Neutrophil (primary cell): ENCODE measurements around the gene ZSCAN29.
"Not testable (repeated sequence)": the region's sequence is repeated elsewhere in the genome, so short reads cannot be mapped to it uniquely, and the experiment has no call there.

Experiments
- H3K27ac ChIP-seq: fragments of 200-600 bp; sonication (generic); 2 replicates; pipeline ENCODE4 v1.5.1; 2016; ENCODE audit warnings: mild to moderate bottlenecking, moderate library complexity
- H3K27me3 ChIP-seq: fragments of 200-600 bp; sonication (generic); 2 replicates; pipeline ENCODE4 v1.6.0; 2016; ENCODE audit warnings: mild to moderate bottlenecking
- H3K36me3 ChIP-seq: fragments of 200-600 bp; sonication (generic); 2 replicates; pipeline ENCODE4 v1.5.1; 2017
- H3K4me1 ChIP-seq, 2 experiments: fragments of 200-600 bp in 1 of 2; sonication (generic) in 1 of 2; 1 replicate in 1 of 2; 2 replicates in 1 of 2; pipeline versions ENCODE4 v1.5.1 to v1.6.1; 2013 to 2016; ENCODE audit warnings: low read depth in 1 of 2, low read length in 1 of 2, mild to moderate bottlenecking in 1 of 2, moderate library complexity in 1 of 2; ENCODE audit not compliant: control insufficient read depth in 1 of 2, insufficient read depth in 1 of 2
- H3K4me3 ChIP-seq, 2 experiments: fragments of 200-600 bp in 1 of 2; sonication (generic) in 1 of 2; 1 replicate in 1 of 2; 2 replicates in 1 of 2; pipeline ENCODE4 v1.5.1; 2013 to 2016; ENCODE audit warnings: low read depth in 1 of 2, low read length in 1 of 2, mild to moderate bottlenecking in 1 of 2, moderate library complexity in 1 of 2
- H3K9me3 ChIP-seq: fragments of 200-600 bp; sonication (generic); 2 replicates; pipeline ENCODE4 v1.5.1; 2016
- CTCF ChIP-seq: fragments of 200-600 bp; sonication (generic); IDR thresholded peaks from 2 replicates; pipeline ENCODE4 v1.5.1; 2016; ENCODE audit warnings: antibody characterized with exemption

ZSCAN29 gene

GRCh38 chr15:43408789-43409188 is 37.9 kb upstream of the ZSCAN29 start:
- Histone ChIP-seq H3K9me3 (no peaks in the 10 kb centered on the region), H3K27me3 (no peaks in the 10 kb centered on the region), H3K36me3 (peaks cover 72% of the 10 kb centered on the region), H3K4me3 (no peak overlapping the region), H3K27ac (no peak overlapping the region), H3K4me1 (no peaks in the 10 kb centered on the region)
- no peak for TF ChIP-seq CTCF

- no peak overlapping the region for H3K4me3 ChIP-seq
- H3K9me3 ChIP-seq = no peaks in the 10 kb centered on the region
- TF ChIP-seq CTCF = no peak
- peaks cover 71% of the 10 kb centered on the region for H3K36me3 ChIP-seq
- H3K27ac ChIP-seq = no peak overlapping the region
- H3K4me1 ChIP-seq = no peaks in the 10 kb centered on the region
- H3K27me3 ChIP-seq = no peaks in the 10 kb centered on the region
Observed at GRCh38 chr15:43406808-43407207, 36.0 kb upstream of the ZSCAN29 start.

GRCh38 chr15:43406189-43406588 is 35.3 kb upstream of the ZSCAN29 start:
- TF ChIP-seq CTCF = no peak
- H3K27me3 ChIP-seq = no peaks in the 10 kb centered on the region
- no peaks in the 10 kb centered on the region for H3K4me1 ChIP-seq
- H3K36me3 ChIP-seq = peaks cover 71% of the 10 kb centered on the region
- H3K4me3 ChIP-seq = no peak overlapping the region
- H3K9me3 ChIP-seq = no peaks in the 10 kb centered on the region
- H3K27ac ChIP-seq = no peak overlapping the region

GRCh38 chr15:43404130-43404529 is 33.3 kb upstream of the ZSCAN29 start:
- Histone ChIP-seq H3K9me3 (no peaks in the 10 kb centered on the region), H3K4me3 (no peak overlapping the region), H3K4me1 (no peaks in the 10 kb centered on the region), H3K27me3 (no peaks in the 10 kb centered on the region), H3K27ac (no peak overlapping the region), H3K36me3 (peaks cover 81% of the 10 kb centered on the region)
- no peak for TF ChIP-seq CTCF

- no peak overlapping the region for H3K4me3 ChIP-seq
- no peak overlapping the region for H3K27ac ChIP-seq
- H3K27me3 ChIP-seq = no peaks in the 10 kb centered on the region
- H3K4me1 ChIP-seq = no peaks in the 10 kb centered on the region
- no peak for TF ChIP-seq CTCF
- peaks cover 80% of the 10 kb centered on the region for H3K36me3 ChIP-seq
- H3K9me3 ChIP-seq = no peaks in the 10 kb centered on the region
Observed at GRCh38 chr15:43403616-43404015, 32.8 kb upstream of the ZSCAN29 start.

- Histone ChIP-seq H3K4me3 (no peak overlapping the region), H3K27ac (no peak overlapping the region), H3K36me3 (peaks cover 72% of the 10 kb centered on the region), H3K27me3 (no peaks in the 10 kb centered on the region), H3K4me1 (no peaks in the 10 kb centered on the region), H3K9me3 (no peaks in the 10 kb centered on the region)
- no peak for TF ChIP-seq CTCF
Observed at GRCh38 chr15:43402255-43402654, 31.4 kb upstream of the ZSCAN29 start.

GRCh38 chr15:43393592-43393991 is 22.7 kb upstream of the ZSCAN29 start:
- peaks cover 27% of the 10 kb centered on the region for H3K36me3 ChIP-seq
- H3K27me3 ChIP-seq, H3K4me3 ChIP-seq, H3K27ac ChIP-seq, H3K9me3 ChIP-seq, H3K4me1 ChIP-seq: not testable (repeated sequence)
